GM12878 (cell line): Measurements from ENCODE around the gene CCHCR1. TPM values are rescaled to one million over a fixed set of nuclear protein-coding genes. Genes with fewer than 3 reads are reported as not detected.

Source experiments
- ATAC-seq: fragments of 200-7000 bp; cut with Tn5 transposase; 3 replicates; pipeline ENCODE4 v1.9.1; 2020; ENCODE audit warnings: mild to moderate bottlenecking, moderate library complexity
- BruUV-seq: library from RNA; stranded (reverse); fragments of 400-500 nt; replicated peaks from 2 replicates; lab custom pipeline; 2021; lab: Mats Ljungman, UMichigan
- CTCF ChIA-PET: fragments of 300-600 bp; sonication (Branson Sonifier 250); formaldehyde crosslinking; extraction: SDS; loops from one replicate; lab custom pipeline; 2021; ENCODE audit warnings: inconsistent platforms; lab: Yijun Ruan, JAX
- POLR2A ChIA-PET: fragments of 350-600 bp; formaldehyde crosslinking; extraction: SDS; loops from one replicate; lab custom pipeline; 2021; ENCODE audit warnings: inconsistent platforms; lab: Charles Lee
- RAD21 ChIA-PET: fragments of 300-600 bp; sonication (Branson Sonifier 250); formaldehyde crosslinking; loops from one replicate; lab custom pipeline; 2023; ENCODE audit warnings: antibody characterized with exemption; ENCODE audit not compliant: unreplicated experiment; lab: Charles Lee
- SMC1A ChIA-PET: fragments of 300-600 bp; sonication (Branson Sonifier 250); formaldehyde crosslinking; loops from one replicate; lab custom pipeline; 2023; ENCODE audit not compliant: unreplicated experiment, uncharacterized antibody; lab: Charles Lee
- DNase-seq: peaks from one replicate; pipeline ENCODE4 v3.0.0-alpha.2; 2011; ENCODE audit warnings: low read depth, low spot score
- FAIRE-seq: peaks from 3 replicates; lab custom pipeline; 2011; peaks lifted over from hg19 to GRCh38; lab: Jason Lieb, UNC
- H2AFZ ChIP-seq: 2 replicates; pipeline ENCODE4 v1.6.0; 2011; ENCODE audit warnings: low read depth, low read length, control low read depth; ENCODE audit not compliant: control insufficient read depth
- H3K27ac ChIP-seq: 2 replicates; pipeline ENCODE4 v1.5.1; 2011; ENCODE audit warnings: control low read depth; ENCODE audit not compliant: control insufficient read depth, insufficient read depth
- H3K27me3 ChIP-seq, 2 experiments: replicated peaks in 1 of 2; 2 replicates each; pipeline versions ENCODE4 v1.6.0 to v1.6.1; 2011; ENCODE audit warnings: low read length in 1 of 2; ENCODE audit not compliant: control insufficient read depth in 2 of 2, insufficient read depth in 2 of 2
- H3K36me3 ChIP-seq, 2 experiments: 2 replicates each; pipeline ENCODE4 v1.5.1; 2011; ENCODE audit warnings: low read length in 1 of 2; ENCODE audit not compliant: control insufficient read depth in 2 of 2, insufficient read depth in 2 of 2
- H3K4me1 ChIP-seq: 2 replicates; pipeline ENCODE4 v1.6.1; 2011; ENCODE audit warnings: mild to moderate bottlenecking, low read length, moderate library complexity, mixed read lengths; ENCODE audit not compliant: control insufficient read depth, insufficient read depth
- H3K4me2 ChIP-seq: 2 replicates; pipeline ENCODE4 v1.6.0; 2011; ENCODE audit warnings: control low read depth; ENCODE audit not compliant: control insufficient read depth, insufficient read depth
- H3K4me3 ChIP-seq: fragments of 200-600 bp; sonication (generic); 2 replicates; pipeline ENCODE4 v1.5.1; 2016
- H3K79me2 ChIP-seq: 2 replicates; pipeline ENCODE4 v1.6.0; 2011; ENCODE audit warnings: low read length; ENCODE audit not compliant: control insufficient read depth, insufficient read depth
- H3K9ac ChIP-seq: 2 replicates; pipeline ENCODE4 v1.8.0; 2011; ENCODE audit warnings: low read length, control low read depth, mixed read lengths; ENCODE audit not compliant: control insufficient read depth, insufficient read depth
- H3K9me3 ChIP-seq: replicated peaks from 3 replicates; pipeline ENCODE4 v1.5.1; 2011; ENCODE audit warnings: mild to moderate bottlenecking, low read length; ENCODE audit not compliant: control insufficient read depth, insufficient read depth
- H4K20me1 ChIP-seq: 2 replicates; pipeline ENCODE4 v1.6.0; 2011; ENCODE audit not compliant: control insufficient read depth, insufficient read depth
- FOXM1 ChIP-seq: IDR thresholded peaks from 2 replicates; pipeline ENCODE4 v1.6.1; 2012; ENCODE audit warnings: low read depth, mild to moderate bottlenecking, inconsistent platforms, low read length, moderate library complexity
- WGBS: methylation state at CpG from one replicate; pipeline ENCODE4 v1.1.6; 2016; ENCODE audit warnings: low lambda C conversion rate; ENCODE audit not compliant: insufficient replicate concordance, insufficient coverage; ENCODE audit errors: missing lambda C conversion rate; 5-methylcytosine and 5-hydroxymethylcytosine counted together
- in situ Hi-C: fragments of 300-500 bp; cut with MboI; formaldehyde crosslinking; loops from 9 replicates; pipeline ENCODE4 v1.14.3; 2018; ENCODE audit warnings: mixed read lengths
- intact Hi-C: fragments of 100-400 bp; cut with micrococcal nuclease; formaldehyde crosslinking; loops from one replicate; pipeline ENCODE4 v1.14.2; 2022; ENCODE audit not compliant: unreplicated experiment
- polyA plus RNA-seq, 11 experiments: library from polyadenylated mRNA; depleted of rRNA in 4 of 11; unstranded in 6 of 11; stranded (reverse) in 5 of 11; fragments of >200 nt; fragmentation: Nextera tagmentation in 4 of 11; fragmentation: Illumina TruSeq in 1 of 11; extraction: Ambion mirVana in 4 of 11; extraction: Trizol in 1 of 11; gene quantifications; 1 replicate in 1 of 11; 2 replicates in 10 of 11; pipeline versions ENCODE4 v1.2.1 to v1.2.3, GENCODE V29; 2011 to 2016; ENCODE audit warnings: inconsistent platforms in 2 of 11, missing spikeins in 2 of 11, low read depth in 1 of 11
- total RNA-seq, 4 experiments: library from RNA; depleted of rRNA in 3 of 4; stranded (reverse); fragments of >200 nt in 3 of 4; fragmentation: Illumina TruSeq in 1 of 4; extraction: Trizol in 1 of 4; gene quantifications; 2 replicates each; pipeline versions ENCODE4 v1.2.1 to v1.2.3, GENCODE V29; 2013 to 2021
- TF ChIP-seq, protein P1 (sequence below): IDR thresholded peaks from 2 replicates; pipeline ENCODE4 v1.6.1; 2011; ENCODE audit warnings: borderline replicate concordance, low read depth, mild to moderate bottlenecking, moderate library complexity, low read length; ENCODE audit not compliant: insufficient read depth, poor library complexity, severe bottlenecking

Gene CCHCR1
- total and polyA plus RNA-seq, 10 of the 15 experiments (the other 5 are each of a cell fraction or from before 2014, with no cell fraction given): 1.0 to 35.2 (median 24.7) TPM

- no peak for FAIRE-seq
- DNase-seq: no peak
- Histone ChIP-seq H3K9ac (no peak overlapping the region), H3K4me1 (peaks cover 10% of the 10 kb centered on the region), H3K9me3 (no peaks in the 10 kb centered on the region), H3K27ac (no peak overlapping the region), H3K79me2 (peaks cover 12% of the 10 kb centered on the region), H3K27me3 (no peaks in the 10 kb centered on the region), H3K4me3 (no peak overlapping the region), H3K36me3 (no peaks in the 10 kb centered on the region), H4K20me1 (no peaks in the 10 kb centered on the region), H3K4me2 (no peak overlapping the region), H2AFZ (no peak overlapping the region)
- ChIA-PET SMC1A (interaction anchor here (0.6 to 3.3 kb wide), 10 partner anchors 12 to 174 kb away, joined by 3 to 16 read pairs (median 4); partner anchors contain the start of gene PSORS1C2), RAD21 (interaction anchor here (0.8 to 5.4 kb wide), 7 partner anchors 34 to 193 kb away, joined by 3 to 84 read pairs (median 7); partner anchors contain the start of genes PSORS1C2 and TCF19), POLR2A (interaction anchor here (0.6 to 0.7 kb wide), 5 partner anchors 12 to 281 kb away, joined by 3 to 4 read pairs (median 3); no protein-coding TSS in a partner anchor), CTCF (interaction anchor here (0.7 to 14.6 kb wide), 8 partner anchors 11 to 205 kb away, joined by 3 to 326 read pairs (median 4); partner anchors contain the start of genes PSORS1C2 and TCF19)
- TF ChIP-seq, protein P1, sequence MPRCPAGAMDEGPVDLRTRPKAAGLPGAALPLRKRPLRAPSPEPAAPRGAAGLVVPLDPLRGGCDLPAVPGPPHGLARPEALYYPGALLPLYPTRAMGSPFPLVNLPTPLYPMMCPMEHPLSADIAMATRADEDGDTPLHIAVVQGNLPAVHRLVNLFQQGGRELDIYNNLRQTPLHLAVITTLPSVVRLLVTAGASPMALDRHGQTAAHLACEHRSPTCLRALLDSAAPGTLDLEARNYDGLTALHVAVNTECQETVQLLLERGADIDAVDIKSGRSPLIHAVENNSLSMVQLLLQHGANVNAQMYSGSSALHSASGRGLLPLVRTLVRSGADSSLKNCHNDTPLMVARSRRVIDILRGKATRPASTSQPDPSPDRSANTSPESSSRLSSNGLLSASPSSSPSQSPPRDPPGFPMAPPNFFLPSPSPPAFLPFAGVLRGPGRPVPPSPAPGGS: peak; percentile 59
- TF ChIP-seq FOXM1: no peak
- WGBS: 62% methylated on average over 6 of the region's 6 CpGs
- no TSS peak for BruUV-seq
- ATAC-seq: no peak
- intact Hi-C loops (no loop called here), in situ Hi-C loops (loop anchor here (5.0 kb wide), 1 partner anchor 57 kb away; the partner anchor contains the start of gene PSORS1C2)
Observed at GRCh38 chr6:31194061-31194834, 36.6 kb upstream of the CCHCR1 start.
